Upper lobe of right lung (tissue), 1 donor: Measurements from ENCODE around the gene LRRC15. TPM values are rescaled to one million over a fixed set of nuclear protein-coding genes. Genes with fewer than 3 reads are reported as not detected.

Experiments used
- ATAC-seq: fragments of 200-7000 bp; cut with Tn5 transposase; one replicate; pipeline ENCODE4 v1.9.1; 2020; ENCODE audit warnings: mild to moderate bottlenecking, moderate library complexity
- DNase-seq: peaks from one replicate; pipeline ENCODE4 v3.0.0-alpha.2; 2020
- H3K27ac ChIP-seq: fragments of 200-600 bp; one replicate; pipeline ENCODE4 v1.8.0; 2022
- H3K27me3 ChIP-seq: fragments of 200-600 bp; one replicate; pipeline ENCODE4 v1.8.0; 2022; ENCODE audit warnings: mild to moderate bottlenecking
- H3K36me3 ChIP-seq: fragments of 200-600 bp; one replicate; pipeline ENCODE4 v1.8.0; 2022
- H3K4me1 ChIP-seq: fragments of 200-600 bp; one replicate; pipeline ENCODE4 v1.8.0; 2022
- H3K4me3 ChIP-seq: fragments of 200-600 bp; one replicate; pipeline ENCODE4 v1.8.0; 2022; ENCODE audit warnings: mild to moderate bottlenecking
- H3K9me3 ChIP-seq: fragments of 200-600 bp; one replicate; pipeline ENCODE4 v1.8.0; 2022
- CTCF ChIP-seq: fragments of 200-600 bp; IDR thresholded peaks from one replicate; pipeline ENCODE4 v1.8.0; 2022; ENCODE audit warnings: antibody characterized with exemption
- intact Hi-C: fragments of 100-400 bp; cut with DNase I; formaldehyde crosslinking; loops from one replicate; pipeline ENCODE4 v1.11.0; 2022
- long read RNA-seq: library from polyadenylated mRNA; unstranded; transcript quantifications from one replicate; pipeline ENCODE4 v2.0.0, GENCODE V29; 2021
- total RNA-seq: library from RNA; stranded (reverse); fragmentation: NEBNext Ultra II Directional; extraction: Animal tissue kit (Norgen Biotek cat#: 25700); gene quantifications from one replicate; pipeline ENCODE4 v1.2.1, GENCODE V29; 2021
- donor health status: DM: no; HTN: yes; CAD: no; lungs with severe emphysema.

The LRRC15 gene
- total RNA-seq, result 1.1 TPM
- long read RNA-seq, partial matches to known transcripts, result 0 of 4 reads
- long read RNA-seq, other reads (novel, unspliced or antisense), result 4 of 4 reads

GRCh38 chr3:194369522-194370279, at the start of gene LRRC15:
TSS of gene LRRC15 (minus strand) at chr3:194369743. CDS start at chr3:194361043, 8,700 bp downstream.
- Histone ChIP-seq H3K9me3 (no peaks in the 10 kb centered on the region), H3K4me1 (no peaks in the 10 kb centered on the region), H3K27ac (no peak within 1 kb of the TSS), H3K27me3 (peaks cover 9% of the 10 kb centered on the region), H3K4me3 (no peak within 1 kb of the TSS), H3K36me3 (no peaks in the 10 kb centered on the region)
- no peak for DNase-seq
- peak; percentile 84 for ATAC-seq
- TF ChIP-seq CTCF, result no peak
- intact Hi-C loops, result no loop called here

DNA sequence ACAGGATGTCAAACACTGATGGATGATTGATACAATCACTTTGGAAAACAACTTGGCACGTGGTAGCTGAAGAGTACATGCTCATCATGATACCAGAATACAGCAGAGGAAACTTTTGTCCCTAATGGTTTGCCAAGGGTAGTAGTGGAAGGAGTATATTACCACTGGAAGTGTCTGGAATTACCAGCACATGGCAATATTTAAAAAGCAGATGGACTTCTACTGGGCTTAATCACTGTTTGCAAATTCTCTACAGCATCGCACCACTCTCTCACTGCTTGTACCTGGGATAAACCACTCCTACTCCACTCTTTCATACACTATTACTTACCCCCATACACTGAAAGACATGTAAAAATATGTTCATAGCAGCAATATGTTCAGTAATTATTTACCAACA, 49.1 kb upstream of the LRRC15 start:
- H3K4me1 ChIP-seq, result no peaks in the 10 kb centered on the region
- DNase-seq, result no peak
- peaks cover 30% of the 10 kb centered on the region for H3K36me3 ChIP-seq
- no peaks in the 10 kb centered on the region for H3K9me3 ChIP-seq
- no peaks in the 10 kb centered on the region for H3K27me3 ChIP-seq
- intact Hi-C loops, result no loop called here
- TF ChIP-seq CTCF, result no peak
- H3K4me3 ChIP-seq, result no peak overlapping the region
- no peak for ATAC-seq
- H3K27ac ChIP-seq, result no peak overlapping the region

DNA sequence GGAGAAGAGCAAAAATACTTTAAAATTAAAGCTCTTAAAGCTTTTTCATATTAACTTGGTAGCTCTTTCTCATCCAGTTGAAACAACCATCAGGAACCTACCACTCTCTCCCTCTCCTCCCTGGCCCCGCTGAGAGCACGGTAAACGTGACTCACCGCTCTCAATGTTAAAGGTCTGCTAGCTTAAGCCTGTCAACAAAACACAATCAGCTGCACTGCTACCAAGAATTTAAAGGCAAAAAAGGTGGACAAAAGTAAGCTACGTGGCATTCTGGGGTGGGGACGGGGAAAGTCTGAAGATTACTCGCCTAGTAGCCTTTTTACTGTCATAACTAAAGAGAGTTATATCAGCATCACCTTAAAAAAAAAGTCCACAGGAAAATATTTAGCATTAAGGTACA, 37.9 kb upstream of the LRRC15 start:
- no peaks in the 10 kb centered on the region for H3K4me1 ChIP-seq
- TF ChIP-seq CTCF, result no peak
- no peak overlapping the region for H3K4me3 ChIP-seq
- no peaks in the 10 kb centered on the region for H3K27me3 ChIP-seq
- H3K27ac ChIP-seq, result no peak overlapping the region
- intact Hi-C loops, result no loop called here
- peak; percentile 73 for ATAC-seq
- no peak for DNase-seq
- no peaks in the 10 kb centered on the region for H3K9me3 ChIP-seq
- H3K36me3 ChIP-seq, result peaks cover 17% of the 10 kb centered on the region

- TF ChIP-seq CTCF, result no peak
These were observed 36.2 kb upstream of the LRRC15 start for GRCh38 chr3:194405766-194406165.

GRCh38 chr3:194404365-194405140, 35.0 kb upstream of the LRRC15 start:
- intact Hi-C loops, result no loop called here
- DNase-seq, result no peak

More at GRCh38 chr3:194405766-194406165, 36.2 kb upstream of the LRRC15 start:
- ATAC-seq, result no peak
- Histone ChIP-seq H3K27ac (no peak overlapping the region), H3K36me3 (peaks cover 9% of the 10 kb centered on the region), H3K9me3 (no peaks in the 10 kb centered on the region), H3K4me3 (no peak overlapping the region), H3K4me1 (no peaks in the 10 kb centered on the region), H3K27me3 (no peaks in the 10 kb centered on the region)
- no peak for DNase-seq
- intact Hi-C loops, result no loop called here

More at GRCh38 chr3:194404365-194405140, 35.0 kb upstream of the LRRC15 start:
- H3K36me3 ChIP-seq, result peaks cover 9% of the 10 kb centered on the region
- peak; percentile 56 for ATAC-seq
- TF ChIP-seq CTCF, result peak; percentile 72
- H3K4me3 ChIP-seq, result no peak overlapping the region
- no peak overlapping the region for H3K27ac ChIP-seq
- H3K4me1 ChIP-seq, result no peaks in the 10 kb centered on the region
- H3K9me3 ChIP-seq, result no peaks in the 10 kb centered on the region
- peaks cover 5% of the 10 kb centered on the region for H3K27me3 ChIP-seq
